MM.1S (cell line): ENCODE measurements around the gene CA10.

Experiments used
- DNase-seq: peaks from one replicate; pipeline ENCODE4 v3.0.0-alpha.2; 2015
- H2AFZ ChIP-seq: fragments of 300-600 bp; sonication (generic); 2 replicates; pipeline ENCODE4 v1.6.0; 2016; ENCODE audit warnings: antibody characterized with exemption, low read length
- H3F3A ChIP-seq: fragments of 300-600 bp; sonication (generic); 2 replicates; pipeline ENCODE4 v1.6.1; 2016; ENCODE audit warnings: mild to moderate bottlenecking, antibody characterized with exemption, low read length, moderate library complexity, mixed read lengths; ENCODE audit not compliant: insufficient read depth
- H3K27ac ChIP-seq: fragments of 300-600 bp; sonication (generic); 2 replicates; pipeline ENCODE4 v1.5.1; 2016; ENCODE audit warnings: mild to moderate bottlenecking, low read length
- H3K27me3 ChIP-seq: fragments of 300-600 bp; sonication (generic); replicated peaks from 2 replicates; pipeline ENCODE4 v1.6.0; 2016; ENCODE audit warnings: low read length; ENCODE audit not compliant: insufficient read depth
- H3K36me3 ChIP-seq: fragments of 300-600 bp; sonication (generic); replicated peaks from 2 replicates; pipeline ENCODE4 v1.6.1; 2016; ENCODE audit warnings: mild to moderate bottlenecking, low read length, mixed read lengths; ENCODE audit not compliant: insufficient read depth
- H3K4me1 ChIP-seq: fragments of 300-600 bp; sonication (generic); 2 replicates; pipeline ENCODE4 v1.6.1; 2016; ENCODE audit warnings: low read length, mixed read lengths
- H3K4me2 ChIP-seq: fragments of 300-600 bp; sonication (generic); 2 replicates; pipeline ENCODE4 v1.6.0; 2016; ENCODE audit warnings: low read depth, low read length
- H3K4me3 ChIP-seq: fragments of 300-600 bp; sonication (generic); 2 replicates; pipeline ENCODE4 v1.5.1; 2016; ENCODE audit warnings: low read length, mixed read lengths
- H3K79me2 ChIP-seq: fragments of 300-600 bp; sonication (generic); 2 replicates; pipeline ENCODE4 v1.6.1; 2016; ENCODE audit warnings: mixed run types, low read length, mixed read lengths
- H3K9ac ChIP-seq: fragments of 300-600 bp; sonication (generic); 2 replicates; pipeline ENCODE4 v1.6.1; 2016; ENCODE audit warnings: low read length, mixed read lengths
- H3K9me2 ChIP-seq: fragments of 300-600 bp; sonication (generic); replicated peaks from 2 replicates; pipeline ENCODE4 v1.6.1; 2016; ENCODE audit warnings: mild to moderate bottlenecking, low read length, mixed read lengths; ENCODE audit not compliant: insufficient read depth
- H3K9me3 ChIP-seq: fragments of 300-600 bp; sonication (generic); replicated peaks from 2 replicates; pipeline ENCODE4 v1.6.1; 2016; ENCODE audit warnings: mild to moderate bottlenecking, low read length, mixed read lengths; ENCODE audit not compliant: insufficient read depth
- H4K20me1 ChIP-seq: fragments of 300-600 bp; sonication (generic); 2 replicates; pipeline ENCODE4 v1.6.1; 2016; ENCODE audit warnings: mild to moderate bottlenecking, low read length, moderate library complexity, mixed read lengths; ENCODE audit not compliant: insufficient read depth
- EZH2 ChIP-seq: fragments of 300-600 bp; sonication (generic); optimal IDR thresholded peaks from 2 replicates; pipeline ENCODE3; 2017; ENCODE audit warnings: low read depth, mild to moderate bottlenecking, antibody characterized with exemption, low read length, mixed read lengths
- EZH2phosphoT487 ChIP-seq: fragments of 300-600 bp; sonication (generic); IDR thresholded peaks from 2 replicates; pipeline ENCODE4 v1.6.1; 2018; ENCODE audit warnings: antibody characterized with exemption, low read length
- TF ChIP-seq, protein P1 (sequence below): fragments of 300-600 bp; sonication (generic); IDR thresholded peaks from 2 replicates; pipeline ENCODE4 v1.5.1; 2016; ENCODE audit warnings: antibody characterized with exemption, low read length, mixed read lengths

CA10 gene

DNA sequence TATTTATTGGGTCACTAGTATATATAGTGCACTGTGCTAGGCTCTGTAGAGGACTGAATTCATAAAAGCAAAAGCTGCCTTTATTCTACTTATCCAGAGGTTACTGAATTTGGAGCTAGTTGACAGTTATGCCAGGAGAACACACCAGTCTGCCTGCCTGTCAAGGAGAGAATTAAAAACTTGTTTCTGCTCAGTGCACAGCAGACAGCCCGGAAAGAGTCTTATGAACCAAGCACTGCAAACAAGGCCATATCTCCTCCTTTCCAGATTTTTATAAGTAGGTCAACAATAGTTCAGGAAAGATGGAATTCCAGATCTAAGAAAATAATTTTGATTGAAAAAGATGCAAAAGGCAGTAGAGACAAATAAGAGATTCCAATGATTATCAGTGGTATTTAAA, 267.8 kb downstream of the CA10 start:
- DNase-seq = no peak
- Histone ChIP-seq H3K36me3 (no peaks in the 10 kb centered on the region), H3K9ac (no peak overlapping the region), H3K4me3 (no peak overlapping the region), H3K4me2 (no peak overlapping the region), H4K20me1 (no peaks in the 10 kb centered on the region), H3K4me1 (no peaks in the 10 kb centered on the region), H3K9me3 (no peaks in the 10 kb centered on the region), H3K27me3 (no peaks in the 10 kb centered on the region), H3K79me2 (no peaks in the 10 kb centered on the region), H3K27ac (no peak overlapping the region), H2AFZ (no peak overlapping the region), H3K9me2 (no peaks in the 10 kb centered on the region), H3F3A (no peaks in the 10 kb centered on the region)
- TF ChIP-seq, protein P1, sequence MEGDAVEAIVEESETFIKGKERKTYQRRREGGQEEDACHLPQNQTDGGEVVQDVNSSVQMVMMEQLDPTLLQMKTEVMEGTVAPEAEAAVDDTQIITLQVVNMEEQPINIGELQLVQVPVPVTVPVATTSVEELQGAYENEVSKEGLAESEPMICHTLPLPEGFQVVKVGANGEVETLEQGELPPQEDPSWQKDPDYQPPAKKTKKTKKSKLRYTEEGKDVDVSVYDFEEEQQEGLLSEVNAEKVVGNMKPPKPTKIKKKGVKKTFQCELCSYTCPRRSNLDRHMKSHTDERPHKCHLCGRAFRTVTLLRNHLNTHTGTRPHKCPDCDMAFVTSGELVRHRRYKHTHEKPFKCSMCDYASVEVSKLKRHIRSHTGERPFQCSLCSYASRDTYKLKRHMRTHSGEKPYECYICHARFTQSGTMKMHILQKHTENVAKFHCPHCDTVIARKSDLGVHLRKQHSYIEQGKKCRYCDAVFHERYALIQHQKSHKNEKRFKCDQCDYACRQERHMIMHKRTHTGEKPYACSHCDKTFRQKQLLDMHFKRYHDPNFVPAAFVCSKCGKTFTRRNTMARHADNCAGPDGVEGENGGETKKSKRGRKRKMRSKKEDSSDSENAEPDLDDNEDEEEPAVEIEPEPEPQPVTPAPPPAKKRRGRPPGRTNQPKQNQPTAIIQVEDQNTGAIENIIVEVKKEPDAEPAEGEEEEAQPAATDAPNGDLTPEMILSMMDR = no peak
- TF ChIP-seq EZH2 = no peak
- TF ChIP-seq EZH2phosphoT487 = no peak

- no peaks in the 10 kb centered on the region for H3K36me3 ChIP-seq
- DNase-seq = no peak
- H3F3A ChIP-seq = no peaks in the 10 kb centered on the region
- no peaks in the 10 kb centered on the region for H3K4me1 ChIP-seq
- H3K9me2 ChIP-seq = no peaks in the 10 kb centered on the region
- H4K20me1 ChIP-seq = no peaks in the 10 kb centered on the region
- H2AFZ ChIP-seq = no peak overlapping the region
- no peaks in the 10 kb centered on the region for H3K9me3 ChIP-seq
- no peaks in the 10 kb centered on the region for H3K27me3 ChIP-seq
- no peak overlapping the region for H3K9ac ChIP-seq
- no peak overlapping the region for H3K27ac ChIP-seq
- H3K4me3 ChIP-seq = no peak overlapping the region
- H3K79me2 ChIP-seq = no peaks in the 10 kb centered on the region
- TF ChIP-seq EZH2phosphoT487 (no peak), EZH2 (no peak)
- TF ChIP-seq, protein P1 = no peak
- no peak overlapping the region for H3K4me2 ChIP-seq
Measured at GRCh38 chr17:51888816-51889215, 269.7 kb downstream of the CA10 start.

- no peaks in the 10 kb centered on the region for H3K27me3 ChIP-seq
- no peak overlapping the region for H3K4me3 ChIP-seq
- no peak overlapping the region for H3K4me2 ChIP-seq
- H2AFZ ChIP-seq = no peak overlapping the region
- no peaks in the 10 kb centered on the region for H3K79me2 ChIP-seq
- no peaks in the 10 kb centered on the region for H3K4me1 ChIP-seq
- DNase-seq = no peak
- no peaks in the 10 kb centered on the region for H3K36me3 ChIP-seq
- no peak overlapping the region for H3K27ac ChIP-seq
- H3K9ac ChIP-seq = no peak overlapping the region
- no peaks in the 10 kb centered on the region for H3K9me3 ChIP-seq
- TF ChIP-seq, protein P1 = no peak
- no peaks in the 10 kb centered on the region for H3K9me2 ChIP-seq
- no peaks in the 10 kb centered on the region for H4K20me1 ChIP-seq
- H3F3A ChIP-seq = no peaks in the 10 kb centered on the region
Measured at GRCh38 chr17:51876986-51877385, 281.5 kb downstream of the CA10 start.

DNA sequence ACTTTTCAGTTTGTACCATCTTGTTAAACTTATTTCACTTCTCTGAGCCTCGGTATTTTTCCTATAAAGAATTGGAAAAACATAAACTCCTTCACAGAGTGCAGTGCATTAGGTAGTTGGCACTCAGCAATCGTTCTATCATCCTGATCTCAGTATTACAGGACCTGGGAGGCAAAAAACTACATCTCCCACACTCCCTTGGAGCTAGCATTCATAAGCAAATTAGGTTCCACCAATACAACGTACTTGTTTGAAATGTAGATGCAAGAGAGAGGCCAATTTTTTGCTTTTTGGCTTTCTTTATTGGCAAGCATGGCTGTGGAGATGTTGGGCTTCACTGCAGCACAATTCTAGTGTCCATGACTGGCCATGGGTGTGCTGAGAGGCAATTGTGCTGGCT, 285.2 kb downstream of the CA10 start:
- no peak overlapping the region for H3K4me2 ChIP-seq

More for the DNA sequence above, 285.2 kb downstream of the CA10 start:
- Histone ChIP-seq H2AFZ (no peak overlapping the region), H3K4me3 (no peak overlapping the region), H3K4me1 (no peaks in the 10 kb centered on the region), H3K9ac (no peak overlapping the region), H3K9me3 (no peaks in the 10 kb centered on the region), H3K36me3 (no peaks in the 10 kb centered on the region), H4K20me1 (no peaks in the 10 kb centered on the region), H3K9me2 (no peaks in the 10 kb centered on the region), H3F3A (no peaks in the 10 kb centered on the region), H3K79me2 (no peaks in the 10 kb centered on the region), H3K27me3 (no peaks in the 10 kb centered on the region), H3K27ac (no peak overlapping the region)
- DNase-seq = no peak
- no peak for TF ChIP-seq EZH2
- TF ChIP-seq EZH2phosphoT487 = no peak
- TF ChIP-seq, protein P1 = no peak
